DOHH2 (cell line): ENCODE data around the gene TOR4A.

Experiments used
- H3F3A ChIP-seq: fragments of 200-600 bp; sonication (generic), shearing (Covaris generic); 2 replicates; pipeline ENCODE4 v1.6.0; 2016; ENCODE audit warnings: antibody characterized with exemption, mild to moderate bottlenecking; ENCODE audit not compliant: control insufficient read depth, insufficient read depth
- H3K27ac ChIP-seq: fragments of 200-600 bp; sonication (generic); 2 replicates; pipeline ENCODE4 v1.5.1; 2014; ENCODE audit warnings: low read depth, mild to moderate bottlenecking, low read length, moderate library complexity
- H3K27me3 ChIP-seq: fragments of 200-600 bp; sonication (generic); 2 replicates; pipeline ENCODE4 v1.6.1; 2014; ENCODE audit warnings: mild to moderate bottlenecking, low read length, mixed read lengths; ENCODE audit not compliant: control insufficient read depth
- H3K36me3 ChIP-seq: fragments of 200-600 bp; sonication (generic); 2 replicates; pipeline ENCODE4 v1.6.1; 2014; ENCODE audit warnings: mild to moderate bottlenecking, low read length, moderate library complexity, mixed read lengths; ENCODE audit not compliant: control insufficient read depth
- H3K4me1 ChIP-seq: fragments of 200-600 bp; sonication (generic); 2 replicates; pipeline ENCODE4 v1.6.1; 2014; ENCODE audit warnings: mild to moderate bottlenecking, low read length, mixed read lengths; ENCODE audit not compliant: control insufficient read depth
- H3K4me2 ChIP-seq: fragments of 200-600 bp; sonication (generic); 2 replicates; pipeline ENCODE4 v1.6.0; 2014; ENCODE audit warnings: mild to moderate bottlenecking, low read length, moderate library complexity
- H3K4me3 ChIP-seq: fragments of 200-600 bp; sonication (generic); 2 replicates; pipeline ENCODE4 v1.5.1; 2014; ENCODE audit warnings: mild to moderate bottlenecking, low read length, mixed read lengths
- H3K79me2 ChIP-seq: fragments of 200-600 bp; sonication (generic); 2 replicates; pipeline ENCODE4 v1.6.1; 2014; ENCODE audit warnings: mild to moderate bottlenecking, low read length, mixed read lengths; ENCODE audit not compliant: control insufficient read depth
- H3K9me2 ChIP-seq: fragments of 200-600 bp; sonication (generic); replicated peaks from 2 replicates; pipeline ENCODE4 v1.6.1; 2014; ENCODE audit warnings: mild to moderate bottlenecking, low read length, mixed read lengths; ENCODE audit not compliant: control insufficient read depth
- H3K9me3 ChIP-seq: fragments of 200-600 bp; sonication (generic); 2 replicates; pipeline ENCODE4 v1.6.1; 2014; ENCODE audit warnings: antibody characterized with exemption, low read length, mixed read lengths; ENCODE audit not compliant: control insufficient read depth, insufficient read depth
- H4K20me1 ChIP-seq: fragments of 200-600 bp; sonication (generic); 2 replicates; pipeline ENCODE4 v1.6.0; 2014; ENCODE audit warnings: low read depth, mild to moderate bottlenecking, antibody characterized with exemption, low read length, moderate library complexity; ENCODE audit not compliant: control insufficient read depth, insufficient read depth
- CTCF ChIP-seq: fragments of 200-600 bp; sonication (generic); IDR thresholded peaks from one replicate; pipeline ENCODE4 v1.5.1; 2014; ENCODE audit warnings: antibody characterized with exemption, mild to moderate bottlenecking, low read depth, low read length; ENCODE audit not compliant: poor library complexity, severe bottlenecking
- EZH2phosphoT487 ChIP-seq: fragments of 200-600 bp; sonication (generic); IDR thresholded peaks from 2 replicates; pipeline ENCODE4 v1.6.1; 2017; ENCODE audit warnings: borderline replicate concordance, mild to moderate bottlenecking, antibody characterized with exemption, low read length, moderate library complexity, mixed read lengths

The TOR4A gene

GRCh38 chr9:137300567-137301080, 23.1 kb downstream of the TOR4A start:
- peaks cover 12% of the 10 kb centered on the region for H3F3A ChIP-seq
- no peak for TF ChIP-seq CTCF
- TF ChIP-seq EZH2phosphoT487, result no peak
- H4K20me1 ChIP-seq, result peaks cover 13% of the 10 kb centered on the region; the same call in 1 of the 2 replicates
- H3K79me2 ChIP-seq, result peaks cover 17% of the 10 kb centered on the region
- H3K27ac ChIP-seq, result no peak overlapping the region
- peaks cover 63% of the 10 kb centered on the region for H3K4me1 ChIP-seq
- no peaks in the 10 kb centered on the region for H3K9me2 ChIP-seq
- peak overlapping the region; percentile 98 for H3K4me2 ChIP-seq
- H3K4me3 ChIP-seq, result peak overlapping the region; percentile 94
- H3K9me3 ChIP-seq, result no peaks in the 10 kb centered on the region
- H3K27me3 ChIP-seq, result peaks cover 12% of the 10 kb centered on the region
- peaks cover 3% of the 10 kb centered on the region; the same call in 1 of the 2 replicates for H3K36me3 ChIP-seq

GRCh38 chr9:137301081-137301947, 23.8 kb downstream of the TOR4A start:
- peak overlapping the region; percentile 98 for H3K4me2 ChIP-seq
- TF ChIP-seq EZH2phosphoT487, result no peak; the same call in 1 of the 2 replicates

DNA sequence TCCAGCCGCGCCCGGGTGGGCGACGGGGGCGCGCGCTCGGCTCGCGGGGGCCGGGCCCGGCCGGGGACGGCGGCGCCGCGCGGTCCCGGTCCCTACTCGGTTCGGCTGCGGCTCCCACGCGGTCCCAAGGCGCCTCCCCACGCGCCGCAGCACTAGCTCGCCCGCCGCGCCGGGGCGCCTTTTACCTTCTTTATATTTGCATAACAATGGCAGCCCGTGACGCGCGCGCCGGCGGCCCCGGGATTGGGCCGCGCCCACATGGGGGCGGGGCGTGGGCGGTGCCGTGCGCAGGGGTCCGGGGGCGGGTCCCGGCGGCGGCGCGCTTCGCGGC, 24.6 kb downstream of the TOR4A start, which contains the start of gene NRARP:
TSS of gene NRARP (minus strand) at position 154 of the 331 bp plus-strand sequence. CDS start 343 bp downstream, outside the sequence.
- Histone ChIP-seq H3F3A (peaks cover 12% of the 10 kb centered on the region), H3K79me2 (peaks cover 17% of the 10 kb centered on the region), H3K36me3 (peaks cover 3% of the 10 kb centered on the region; the same call in 1 of the 2 replicates), H3K4me3 (peak within 1 kb of the TSS; percentile 94), H3K27me3 (peaks cover 24% of the 10 kb centered on the region), H3K27ac (no peak within 1 kb of the TSS), H3K9me2 (no peaks in the 10 kb centered on the region), H4K20me1 (peaks cover 13% of the 10 kb centered on the region; the same call in 1 of the 2 replicates), H3K9me3 (no peaks in the 10 kb centered on the region), H3K4me2 (peak within 1 kb of the TSS; percentile 98), H3K4me1 (peaks cover 66% of the 10 kb centered on the region)
- no peak for TF ChIP-seq EZH2phosphoT487
- no peak for TF ChIP-seq CTCF

More at GRCh38 chr9:137301081-137301947, 23.8 kb downstream of the TOR4A start:
- Histone ChIP-seq H3K27ac (no peak overlapping the region), H3K27me3 (peaks cover 19% of the 10 kb centered on the region), H4K20me1 (peaks cover 13% of the 10 kb centered on the region; the same call in 1 of the 2 replicates), H3K9me2 (no peaks in the 10 kb centered on the region), H3K36me3 (peaks cover 3% of the 10 kb centered on the region; the same call in 1 of the 2 replicates), H3F3A (peaks cover 12% of the 10 kb centered on the region), H3K4me1 (peaks cover 66% of the 10 kb centered on the region), H3K79me2 (peaks cover 17% of the 10 kb centered on the region), H3K4me3 (peak overlapping the region; percentile 94), H3K9me3 (no peaks in the 10 kb centered on the region)
